ENCODE measurements around the gene CYB5A.
A peak's percentile ranks its signal among the peaks of the same experiment; 100 is the strongest.

Gene CYB5A

DNA sequence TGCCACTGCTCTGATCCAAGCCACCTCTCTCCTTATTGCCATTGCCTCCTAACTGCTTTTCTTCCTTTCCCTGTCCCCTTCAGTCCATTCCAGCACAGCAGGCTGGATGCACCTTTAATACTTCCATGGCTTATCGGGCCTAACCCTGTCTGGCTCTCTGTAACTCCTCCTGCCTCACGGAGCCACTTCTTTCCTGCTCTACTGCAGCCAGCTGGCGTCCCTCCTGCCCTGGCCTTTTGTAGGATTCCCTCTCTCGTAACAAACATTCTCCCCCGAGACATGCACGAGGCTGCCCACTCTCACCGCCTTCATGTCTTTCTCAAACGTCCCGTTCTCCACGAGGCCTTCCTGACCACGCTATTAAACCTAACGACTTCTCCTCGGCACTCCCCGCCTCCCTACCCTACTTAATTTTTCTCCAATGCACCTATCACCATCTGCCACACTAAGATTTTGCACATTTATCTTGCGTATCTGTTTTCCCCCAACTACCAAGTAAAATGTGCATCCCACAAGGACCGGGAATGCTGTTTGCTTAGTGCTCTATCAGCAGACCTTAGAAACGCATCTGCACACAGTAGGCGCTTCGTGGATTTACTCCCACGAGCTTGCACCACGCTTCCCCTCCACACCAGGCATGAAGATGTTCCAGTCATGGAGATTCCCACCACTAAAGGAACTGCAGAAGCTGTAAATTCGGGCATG lies 23.1 kb upstream of the CYB5A start:
- DNase-seq (ENCODE audit: low read depth), result no peak
- no peak overlapping the region for H3K4me3 ChIP-seq (replicated peaks; ENCODE audit: low read depth, low read length)
- TF ChIP-seq, protein P1, sequence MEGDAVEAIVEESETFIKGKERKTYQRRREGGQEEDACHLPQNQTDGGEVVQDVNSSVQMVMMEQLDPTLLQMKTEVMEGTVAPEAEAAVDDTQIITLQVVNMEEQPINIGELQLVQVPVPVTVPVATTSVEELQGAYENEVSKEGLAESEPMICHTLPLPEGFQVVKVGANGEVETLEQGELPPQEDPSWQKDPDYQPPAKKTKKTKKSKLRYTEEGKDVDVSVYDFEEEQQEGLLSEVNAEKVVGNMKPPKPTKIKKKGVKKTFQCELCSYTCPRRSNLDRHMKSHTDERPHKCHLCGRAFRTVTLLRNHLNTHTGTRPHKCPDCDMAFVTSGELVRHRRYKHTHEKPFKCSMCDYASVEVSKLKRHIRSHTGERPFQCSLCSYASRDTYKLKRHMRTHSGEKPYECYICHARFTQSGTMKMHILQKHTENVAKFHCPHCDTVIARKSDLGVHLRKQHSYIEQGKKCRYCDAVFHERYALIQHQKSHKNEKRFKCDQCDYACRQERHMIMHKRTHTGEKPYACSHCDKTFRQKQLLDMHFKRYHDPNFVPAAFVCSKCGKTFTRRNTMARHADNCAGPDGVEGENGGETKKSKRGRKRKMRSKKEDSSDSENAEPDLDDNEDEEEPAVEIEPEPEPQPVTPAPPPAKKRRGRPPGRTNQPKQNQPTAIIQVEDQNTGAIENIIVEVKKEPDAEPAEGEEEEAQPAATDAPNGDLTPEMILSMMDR (IDR thresholded peaks at IDR 0.05; ENCODE audit: low read length, missing control alignments), result no peak

DNA sequence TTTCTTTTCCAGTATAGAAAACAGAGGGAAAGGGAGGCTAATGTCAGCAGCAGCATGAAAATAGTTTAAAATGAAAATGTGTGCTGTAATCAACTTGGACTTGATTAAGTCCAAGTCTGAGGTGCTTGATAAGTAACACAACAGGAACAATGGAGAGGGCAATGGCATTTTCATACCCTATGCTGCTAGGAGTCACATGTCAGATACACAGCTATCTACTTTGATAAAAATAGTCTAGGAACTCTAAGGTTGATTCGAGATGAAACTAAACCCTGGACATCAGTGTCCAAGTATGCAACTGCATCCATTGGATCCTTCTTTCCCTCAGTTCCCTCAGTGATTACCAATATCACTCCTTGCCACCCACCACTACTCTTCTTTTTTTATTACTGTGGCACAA lies 19.2 kb upstream of the CYB5A start:
- no peak for DNase-seq (ENCODE audit: low read depth)
- H3K4me3 ChIP-seq (replicated peaks; ENCODE audit: low read depth, low read length), result no peak overlapping the region
- TF ChIP-seq, protein P1 (IDR thresholded peaks at IDR 0.05; ENCODE audit: low read length, missing control alignments), result no peak

DNA sequence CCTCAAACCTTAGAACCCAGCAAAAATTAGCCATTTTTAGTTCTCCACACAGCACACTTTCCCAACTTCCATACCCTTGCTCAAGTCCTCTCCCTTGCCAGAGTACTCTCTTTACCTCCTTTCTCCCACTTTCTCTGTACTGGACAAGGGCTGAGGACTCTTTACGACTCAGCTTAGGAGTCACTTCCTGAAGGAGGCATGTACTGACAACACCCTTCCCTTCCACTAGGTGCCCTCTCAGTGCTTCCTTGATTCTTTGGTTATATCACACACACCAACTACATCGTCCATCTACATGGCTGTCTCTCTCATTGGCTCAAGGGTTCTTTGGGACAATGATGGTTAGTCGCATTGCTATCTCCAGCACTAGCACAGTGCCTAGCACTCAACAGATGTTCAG lies 18.6 kb upstream of the CYB5A start:
- H3K4me3 ChIP-seq (replicated peaks; ENCODE audit: low read depth, low read length), result no peak overlapping the region
- DNase-seq (ENCODE audit: low read depth), result peak; percentile 64
- TF ChIP-seq, protein P1 (IDR thresholded peaks at IDR 0.05; ENCODE audit: low read length, missing control alignments), result peak; percentile 54

DNA sequence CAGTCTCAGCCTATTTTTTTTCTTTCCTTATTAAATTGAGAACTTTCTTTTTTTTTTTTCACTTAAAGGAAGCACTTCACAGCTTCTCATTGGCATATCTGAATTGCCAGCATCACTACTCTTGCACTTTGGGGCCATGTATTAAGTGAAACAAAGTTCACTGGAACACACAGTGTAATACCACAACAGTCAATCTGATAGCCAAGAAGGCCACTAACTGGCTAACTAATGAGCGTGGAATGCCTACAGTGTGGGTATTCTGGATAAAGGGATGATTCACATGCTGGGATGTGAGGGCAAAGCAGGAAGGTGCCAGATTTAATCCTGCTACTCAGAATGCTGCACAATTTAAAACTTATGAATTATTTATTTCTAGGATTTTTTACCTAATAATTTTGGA lies 12.2 kb upstream of the CYB5A start:
- TF ChIP-seq, protein P1 (IDR thresholded peaks at IDR 0.05; ENCODE audit: low read length, missing control alignments), result no peak
- DNase-seq (ENCODE audit: low read depth), result peak; percentile 29
- H3K4me3 ChIP-seq (replicated peaks; ENCODE audit: low read depth, low read length), result no peak overlapping the region

DNA sequence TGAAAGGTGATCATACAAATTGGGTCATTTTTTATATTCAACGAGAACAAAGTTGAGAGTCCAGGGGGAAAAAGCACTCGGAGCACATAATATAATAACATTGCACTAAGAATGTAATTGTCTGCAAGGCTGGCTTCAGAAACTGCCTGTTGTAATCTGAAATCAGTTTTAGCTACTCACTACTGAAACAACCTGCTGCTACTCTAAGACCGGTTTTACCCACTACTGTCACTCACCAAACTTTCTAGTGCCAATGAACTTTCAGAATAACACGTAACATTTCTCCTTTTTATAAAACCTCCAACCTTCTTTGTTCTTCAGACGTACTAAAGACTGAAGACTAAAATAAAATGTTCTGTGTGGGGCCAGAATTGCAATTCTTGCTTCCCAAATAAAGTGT lies 11.5 kb upstream of the CYB5A start:
- TF ChIP-seq, protein P1 (IDR thresholded peaks at IDR 0.05; ENCODE audit: low read length, missing control alignments), result no peak
- no peak overlapping the region for H3K4me3 ChIP-seq (replicated peaks; ENCODE audit: low read depth, low read length)
- no peak for DNase-seq (ENCODE audit: low read depth)

DNA sequence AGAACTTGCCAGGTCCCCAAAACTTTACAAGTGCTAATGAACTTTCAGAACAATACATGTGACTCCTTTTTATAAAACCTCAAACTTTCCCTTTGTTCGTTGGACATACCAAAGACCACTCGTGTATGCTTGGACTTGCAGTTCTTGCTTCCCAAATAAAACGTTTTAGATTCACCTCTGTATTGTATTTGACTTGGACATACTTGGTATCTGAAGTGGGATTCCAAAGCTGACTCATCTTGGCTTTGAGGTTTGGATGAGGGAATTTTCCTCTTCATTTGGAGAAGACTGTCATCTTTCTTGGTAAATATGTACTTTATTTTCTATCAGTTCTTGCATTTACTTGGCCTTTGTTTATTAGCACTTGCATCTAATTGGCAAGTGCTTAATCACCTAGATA lies 8.0 kb upstream of the CYB5A start:
- TF ChIP-seq, protein P1 (IDR thresholded peaks at IDR 0.05; ENCODE audit: low read length, missing control alignments), result no peak
- peak; percentile 26 for DNase-seq (ENCODE audit: low read depth)
- H3K4me3 ChIP-seq (replicated peaks; ENCODE audit: low read depth, low read length), result no peak overlapping the region

DNA sequence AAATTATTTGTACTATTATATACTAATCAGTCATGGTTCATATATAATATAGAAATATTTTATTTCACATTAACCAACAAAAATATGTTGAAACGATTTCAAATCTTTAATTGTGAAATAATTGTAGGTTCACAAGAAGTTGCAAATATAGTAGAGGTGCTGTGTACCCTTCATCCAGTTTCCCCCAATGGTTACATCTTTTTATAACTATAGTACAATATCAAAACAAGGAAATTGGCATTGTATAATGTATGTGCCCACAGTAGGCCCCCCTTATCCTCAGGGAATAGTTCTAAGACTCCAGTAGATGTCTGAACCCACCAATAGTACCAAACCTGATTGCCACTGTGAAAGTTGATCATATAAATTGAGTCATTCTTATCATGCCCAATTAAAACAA lies 7.4 kb upstream of the CYB5A start:
- TF ChIP-seq, protein P1 (IDR thresholded peaks at IDR 0.05; ENCODE audit: low read length, missing control alignments), result no peak
- DNase-seq (ENCODE audit: low read depth), result no peak
- no peak overlapping the region for H3K4me3 ChIP-seq (replicated peaks; ENCODE audit: low read depth, low read length)

Data from fibroblast of pulmonary artery (primary cell).